D721Med (cell line): ENCODE measurements around the gene KLHL14.
A peak's percentile ranks its signal among the peaks of the same experiment; 100 is the strongest.
"Not testable (repeated sequence)": the region's sequence is repeated elsewhere in the genome, so short reads cannot be mapped to it uniquely, and the experiment has no call there.

Source experiments
- DNase-seq: peaks from one replicate; pipeline ENCODE4 v3.0.0; 2011; ENCODE audit warnings: low spot score; ENCODE audit not compliant: insufficient read length
- FAIRE-seq: peaks from 2 replicates; lab custom pipeline; 2011; peaks lifted over from hg19 to GRCh38; lab: Jason Lieb, UNC
- CTCF ChIP-seq: IDR thresholded peaks from 2 replicates; pipeline ENCODE4 v1.5.1; 2012; ENCODE audit warnings: mild to moderate bottlenecking, control low read depth; ENCODE audit not compliant: insufficient read depth; ENCODE audit errors: missing control alignments

The KLHL14 gene

GRCh38 chr18:32677578-32677977 is 95.2 kb downstream of the KLHL14 start:
- FAIRE-seq (no peak), DNase-seq (no peak)
- no peak for TF ChIP-seq CTCF

- DNase-seq (no peak), FAIRE-seq (peak; percentile 74)
- peak; percentile 25 for TF ChIP-seq CTCF
Observed at GRCh38 chr18:32674491-32674890, 98.3 kb downstream of the KLHL14 start.

GRCh38 chr18:32672398-32672797 is 100.4 kb downstream of the KLHL14 start:
- peak; percentile 74 for FAIRE-seq
- DNase-seq, result no peak
- no peak for TF ChIP-seq CTCF

- no peak for FAIRE-seq
- no peak for TF ChIP-seq CTCF
- no peak for DNase-seq
Observed at GRCh38 chr18:32670727-32671126, 102.1 kb downstream of the KLHL14 start.

- peak; percentile 1 for TF ChIP-seq CTCF
- no peak for DNase-seq
- FAIRE-seq, result no peak
Observed at GRCh38 chr18:32669549-32670165, 103.2 kb downstream of the KLHL14 start.

GRCh38 chr18:32668956-32669355 is 103.9 kb downstream of the KLHL14 start:
- no peak for DNase-seq
- FAIRE-seq, result peak; percentile 68
- TF ChIP-seq CTCF, result no peak

- no peak for TF ChIP-seq CTCF
- DNase-seq, result no peak
- no peak for FAIRE-seq
Observed at GRCh38 chr18:32661486-32662299, 111.1 kb downstream of the KLHL14 start.

- not testable (repeated sequence) for FAIRE-seq, DNase-seq
Observed at GRCh38 chr18:32654507-32654906, 118.3 kb downstream of the KLHL14 start.

- not testable (repeated sequence) for DNase-seq, FAIRE-seq
Observed at GRCh38 chr18:32637659-32638058, 135.2 kb downstream of the KLHL14 start.
